GM12892 (cell line): ENCODE measurements around the gene AP3D1.

Experiments used
- DNase-seq: peaks from one replicate; pipeline ENCODE4 v3.0.0; 2011; ENCODE audit not compliant: insufficient read length
- FAIRE-seq: peaks from 2 replicates; lab custom pipeline; 2011; peaks lifted over from hg19 to GRCh38; lab: Jason Lieb, UNC
- POLR2A ChIP-seq: IDR thresholded peaks from 2 replicates; pipeline ENCODE4 v1.6.1; 2011; ENCODE audit warnings: low read depth, low read length, control low read depth
- POLR2AphosphoS5 ChIP-seq: IDR thresholded peaks from 2 replicates; pipeline ENCODE4 v1.6.1; 2011; ENCODE audit warnings: low read depth, low read length, control low read depth
- TAF1 ChIP-seq: IDR thresholded peaks from 2 replicates; pipeline ENCODE4 v1.6.1; 2011; ENCODE audit warnings: low read depth, mild to moderate bottlenecking, control low read depth, low read length, borderline replicate concordance

The AP3D1 gene

DNA sequence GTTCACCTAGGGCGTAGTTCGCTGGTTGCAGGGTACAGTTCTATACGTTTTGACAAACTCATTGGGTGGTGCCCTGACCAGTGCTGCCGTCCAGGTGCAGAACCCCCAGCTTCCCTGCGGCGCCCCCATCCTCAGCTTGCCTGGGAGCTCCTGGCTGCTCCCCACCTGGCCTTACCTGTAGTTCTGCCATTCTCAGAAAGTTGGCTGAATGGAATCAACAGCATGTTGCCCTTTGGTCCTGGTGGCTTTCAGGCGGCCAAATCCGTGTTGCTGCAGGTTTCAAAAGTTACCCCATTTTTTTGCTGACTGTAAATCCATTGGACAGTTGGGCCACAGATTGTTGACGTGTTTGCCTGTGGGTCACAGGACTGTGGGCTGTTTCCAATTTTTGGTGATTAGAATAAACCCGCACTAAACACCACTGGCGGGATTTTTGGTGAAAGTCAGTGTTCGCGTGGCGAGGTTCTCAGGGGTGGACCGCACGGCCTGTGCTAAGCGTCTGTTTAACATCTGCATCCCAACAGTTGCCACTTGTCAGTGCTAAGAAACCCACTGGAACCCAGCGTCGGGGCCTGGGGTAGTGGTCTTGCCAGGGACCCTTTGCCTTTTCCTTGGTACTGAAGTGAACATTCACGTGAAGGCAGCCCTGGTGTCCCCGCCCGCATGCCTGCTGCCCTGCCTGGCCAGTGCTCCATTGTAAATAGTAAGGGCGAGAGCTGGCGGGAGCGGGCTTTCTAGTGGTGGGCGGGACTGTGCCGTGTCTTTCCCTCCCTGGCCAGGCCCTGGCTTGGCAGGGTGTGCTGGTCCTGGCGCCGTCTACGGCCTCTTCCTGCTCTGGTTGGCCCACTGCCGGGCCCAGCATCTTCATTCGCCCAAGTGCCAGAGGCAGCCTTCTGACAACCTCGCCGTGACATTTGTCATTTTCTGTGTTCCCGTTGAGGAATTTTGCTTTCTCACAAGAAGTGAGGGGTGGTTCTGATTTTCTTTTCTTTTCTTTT lies 15.7 kb upstream of the AP3D1 start:
- FAIRE-seq: peak; percentile 83
- TF ChIP-seq TAF1 (no peak), POLR2AphosphoS5 (no peak), POLR2A (no peak; the same call in 1 of the 2 replicates)
- no peak for DNase-seq

DNA sequence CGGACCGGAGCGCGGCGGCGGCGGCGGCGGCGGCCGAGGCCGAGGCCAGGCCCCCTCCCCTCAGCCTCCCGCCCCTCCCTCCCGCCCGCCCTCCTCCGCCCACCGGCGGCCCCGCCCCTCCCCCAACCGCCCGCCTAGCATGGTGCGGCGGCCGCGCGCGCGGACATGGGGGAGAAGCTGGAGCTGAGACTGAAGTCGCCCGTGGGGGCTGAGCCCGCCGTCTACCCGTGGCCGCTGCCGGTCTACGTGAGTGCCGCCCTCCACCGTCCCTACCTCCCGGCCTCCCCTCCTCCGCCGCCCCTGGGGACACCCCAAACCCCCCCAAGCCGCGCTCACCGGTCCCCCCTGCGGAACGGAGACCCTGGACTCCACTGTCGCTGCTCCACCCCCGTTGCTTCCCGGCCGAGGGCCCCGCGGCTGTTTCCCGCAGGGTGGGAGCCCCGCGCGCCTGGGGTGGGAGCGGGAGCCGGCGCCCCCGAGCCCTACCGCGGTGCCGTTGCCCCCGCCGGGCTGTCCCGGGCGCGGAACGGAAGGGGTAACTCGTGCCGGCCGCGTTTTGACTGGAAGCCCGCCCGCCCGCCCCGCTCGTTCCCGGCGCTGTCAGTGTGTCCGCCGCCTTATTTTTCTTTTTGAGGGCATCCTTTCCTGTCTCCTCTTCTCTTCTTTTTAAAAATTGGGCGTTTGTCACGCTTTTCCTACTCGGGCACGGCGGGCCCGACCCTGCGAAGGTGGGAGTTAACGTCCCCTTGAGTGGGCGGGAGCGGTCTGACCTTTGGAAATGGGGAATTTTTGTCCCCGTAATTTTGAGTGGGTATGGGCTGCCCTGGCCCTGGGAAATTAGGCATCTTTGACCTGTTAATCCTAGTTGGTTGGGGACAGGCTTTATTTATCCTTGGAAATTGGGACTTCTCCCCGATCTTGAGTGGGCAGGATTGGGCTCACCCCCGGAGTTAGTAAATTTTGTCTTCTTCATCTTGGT lies 12.9 kb upstream of the AP3D1 start:
- DNase-seq: no peak
- no peak for TF ChIP-seq POLR2AphosphoS5
- peak; percentile 20; the same call in 1 of the 2 replicates for TF ChIP-seq POLR2A
- no peak for FAIRE-seq

DNA sequence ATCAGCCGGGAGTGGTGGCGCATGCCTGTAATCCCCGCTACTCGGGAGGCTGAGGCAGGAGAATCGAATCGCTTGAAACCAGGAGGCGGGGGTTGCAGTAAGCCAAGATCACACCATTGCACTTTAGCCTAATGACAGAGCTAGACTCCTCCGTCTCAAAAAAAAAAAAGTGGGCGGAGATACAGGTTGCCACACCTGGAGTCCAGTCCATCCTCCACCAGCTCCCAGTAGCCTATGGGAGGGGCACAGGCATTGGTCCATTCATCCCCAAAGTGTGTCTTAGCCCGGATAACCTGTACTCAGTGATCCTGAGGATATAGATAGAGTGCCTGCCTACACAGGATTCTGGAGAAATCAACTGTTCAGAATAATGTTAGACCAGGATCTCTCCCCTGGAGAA lies 9.0 kb upstream of the AP3D1 start:
- TF ChIP-seq TAF1 (no peak), POLR2AphosphoS5 (no peak), POLR2A (no peak)
- DNase-seq (no peak), FAIRE-seq (no peak)

DNA sequence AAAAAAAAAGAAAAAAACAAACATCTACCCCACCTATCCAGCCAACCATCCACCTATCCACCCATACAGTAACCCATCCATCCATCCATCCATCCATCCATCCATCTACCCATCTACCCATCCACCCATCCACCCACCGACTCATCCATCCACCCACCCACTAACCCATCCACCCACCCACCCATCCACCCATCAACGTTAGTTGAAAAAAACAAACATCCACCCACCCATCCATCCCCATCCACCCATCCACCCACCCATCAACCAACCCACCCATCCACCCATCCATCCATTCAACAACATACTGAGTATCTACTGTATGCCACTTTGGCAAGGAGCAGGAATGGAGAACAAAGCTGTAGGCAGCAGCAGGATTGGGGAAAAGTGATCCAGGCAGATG lies 6.1 kb upstream of the AP3D1 start:
- FAIRE-seq (no peak), DNase-seq (no peak)
- TF ChIP-seq POLR2A (no peak), POLR2AphosphoS5 (no peak), TAF1 (no peak)

DNA sequence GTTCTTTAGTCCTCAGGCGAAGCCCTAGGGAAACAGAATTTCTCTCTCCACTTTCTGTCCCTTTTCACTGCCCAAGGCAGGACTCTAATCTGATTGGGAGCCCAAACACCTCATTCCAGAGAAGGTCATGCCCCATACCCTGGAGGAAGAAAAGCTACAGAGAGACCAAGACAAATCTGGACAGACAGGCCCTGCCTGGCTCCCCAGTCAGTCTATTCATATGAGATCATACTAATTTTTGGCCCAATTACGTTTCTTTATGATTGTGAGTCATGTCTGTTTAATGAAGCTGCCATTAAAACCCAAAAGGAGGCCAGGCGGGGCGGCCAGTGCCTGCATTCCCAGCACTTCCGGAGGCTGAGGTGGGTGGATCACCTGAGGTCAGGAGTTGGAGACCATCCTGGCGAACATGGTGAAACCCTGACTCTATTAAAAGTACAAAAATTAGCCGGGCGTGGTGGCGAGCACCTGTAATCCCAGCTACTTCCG lies 3.3 kb upstream of the AP3D1 start:
- FAIRE-seq: no peak
- no peak for DNase-seq
- TF ChIP-seq POLR2AphosphoS5: no peak
- no peak for TF ChIP-seq TAF1
- no peak for TF ChIP-seq POLR2A

DNA sequence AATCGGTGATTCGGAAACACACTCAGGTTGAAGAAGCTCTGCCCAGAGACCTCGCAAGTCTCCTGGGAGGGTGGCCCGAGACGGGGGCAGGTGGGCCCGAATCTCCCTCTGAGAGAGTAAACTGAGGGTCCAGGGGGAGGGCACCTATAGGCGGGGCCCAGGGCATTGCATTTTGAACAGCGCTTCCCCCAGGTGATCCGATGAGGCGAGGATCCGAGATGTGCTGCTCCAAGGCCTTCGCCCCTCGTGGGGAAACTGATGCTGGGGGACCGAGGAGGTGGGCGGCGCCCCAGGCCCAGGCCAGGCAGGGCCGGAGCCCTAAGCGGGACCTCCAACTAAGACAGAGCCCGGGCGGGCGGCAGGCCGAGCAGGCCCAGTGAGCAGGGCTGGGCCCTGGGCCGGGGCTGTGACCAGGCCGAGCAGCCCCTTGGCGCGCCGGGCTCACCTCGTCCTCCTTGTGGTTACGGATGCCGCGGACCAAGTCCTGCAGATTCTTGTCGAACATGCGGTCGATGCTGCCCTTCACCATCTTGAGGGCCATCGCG lies 500 bp downstream of the AP3D1 start:
- DNase-seq (peak; percentile 19), FAIRE-seq (no peak)
- TF ChIP-seq POLR2A (no peak), POLR2AphosphoS5 (no peak), TAF1 (no peak)

DNA sequence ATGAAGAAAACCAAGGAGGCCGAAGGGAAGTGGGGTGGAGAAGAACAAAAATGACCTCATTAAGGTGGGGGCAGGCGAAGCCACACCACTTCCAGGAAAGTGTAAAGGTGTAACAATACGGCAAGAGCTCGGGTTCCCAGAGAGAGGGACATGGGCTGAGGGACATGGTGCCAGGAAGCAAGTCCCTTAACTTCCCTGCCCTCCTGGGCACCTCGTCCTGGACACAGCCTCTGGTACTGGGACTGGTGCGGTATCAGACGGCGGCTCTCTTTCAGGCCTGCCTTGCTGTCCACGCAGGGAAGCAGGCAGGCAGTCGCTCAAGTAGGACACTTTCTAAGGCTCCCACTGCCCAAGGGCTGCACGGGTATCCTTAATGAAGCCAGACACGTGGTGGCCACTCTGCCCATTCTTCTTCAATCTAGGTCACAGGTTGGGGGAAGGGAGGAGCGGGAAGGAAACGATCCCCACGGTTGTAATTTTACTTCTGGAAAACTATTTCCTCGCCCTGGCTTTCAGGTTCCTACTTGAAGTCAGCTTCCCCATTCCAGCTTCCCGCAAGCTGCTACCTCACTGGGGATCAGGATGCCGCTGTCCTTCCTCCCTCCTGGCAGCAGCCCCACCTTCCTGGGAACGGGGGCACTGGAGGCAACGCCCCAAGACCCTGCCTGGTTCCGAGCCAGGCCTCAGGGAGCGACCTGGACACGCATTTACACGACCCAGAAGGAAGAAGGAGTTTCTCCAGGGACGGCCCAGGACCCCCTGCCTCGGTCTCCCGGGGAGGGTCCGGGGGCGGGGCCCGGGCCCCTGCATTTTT lies 1.2 kb downstream of the AP3D1 start:
- DNase-seq (no peak), FAIRE-seq (peak; percentile 33)
- no peak for TF ChIP-seq TAF1
- TF ChIP-seq POLR2A: no peak
- TF ChIP-seq POLR2AphosphoS5: peak; percentile 49; the same call in 1 of the 2 replicates

DNA sequence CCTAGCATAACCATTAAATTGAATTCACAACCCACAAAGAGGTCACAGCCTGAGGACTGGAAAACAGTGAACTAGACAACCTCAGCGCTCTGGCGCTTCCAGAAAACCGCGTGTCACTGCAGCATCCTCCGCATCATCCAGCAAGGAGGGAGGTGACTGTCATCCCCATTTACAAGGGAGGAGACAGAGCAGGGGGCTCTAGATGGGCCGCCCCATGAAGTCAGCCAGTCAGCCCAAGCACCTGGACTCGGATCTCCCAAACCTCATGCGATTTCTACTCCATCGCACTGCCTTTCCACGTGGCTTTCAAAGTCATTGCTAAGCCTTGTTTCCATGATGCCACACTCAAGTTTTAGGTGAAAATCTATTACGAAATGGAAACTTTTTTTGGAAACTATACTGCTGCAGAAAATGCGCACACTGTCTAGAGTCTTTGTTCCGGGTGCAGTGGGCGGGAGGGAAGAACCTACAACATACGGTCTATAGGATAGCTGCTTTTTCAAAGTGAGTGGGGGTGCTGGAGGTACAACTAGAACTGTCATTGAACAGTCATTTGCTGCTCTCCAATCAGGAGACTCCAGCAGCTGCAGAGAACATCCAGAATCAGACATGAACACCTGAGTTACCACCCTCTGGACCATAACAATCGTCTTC lies 2.8 kb downstream of the AP3D1 start:
- FAIRE-seq: no peak
- no peak for TF ChIP-seq POLR2AphosphoS5
- TF ChIP-seq POLR2A: no peak
- TF ChIP-seq TAF1: no peak
- no peak for DNase-seq

DNA sequence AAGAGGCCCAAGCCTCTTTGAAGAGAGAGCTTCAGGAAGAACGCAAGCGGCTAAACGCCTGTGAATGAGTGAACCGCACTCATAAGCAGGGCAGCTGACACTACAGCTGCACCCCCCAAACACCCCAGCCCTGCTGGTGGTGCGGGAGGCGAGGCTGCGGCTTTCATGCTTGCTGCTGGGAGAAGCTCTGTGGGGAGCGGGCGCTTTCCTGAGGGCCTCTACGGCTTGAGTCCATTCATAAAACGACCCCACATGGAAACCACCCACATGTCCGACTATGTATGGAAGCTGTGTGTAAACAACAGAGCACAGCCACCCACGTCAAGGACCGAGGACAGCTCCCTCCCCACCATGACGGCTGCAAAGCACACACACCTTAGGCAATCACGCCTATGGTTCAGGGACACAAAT lies 5.5 kb downstream of the AP3D1 start:
- FAIRE-seq: no peak
- DNase-seq: no peak
- TF ChIP-seq TAF1 (no peak), POLR2AphosphoS5 (no peak), POLR2A (no peak)
